Mucosa of descending colon (tissue), 3 donors: ENCODE results near the gene HBP1. TPM values are rescaled to one million over a fixed set of nuclear protein-coding genes. Genes with fewer than 3 reads are reported as not detected.

Source experiments
- ATAC-seq: fragments of 200-7000 bp; cut with Tn5 transposase; one replicate; pipeline ENCODE4 v1.9.1; 2020; ENCODE audit warnings: mild to moderate bottlenecking, moderate library complexity
- DNase-seq, 3 donors: peaks; one replicate each; pipeline ENCODE4 v3.0.0-alpha.2; 2020
- H3K36me3 ChIP-seq: fragments of 200-600 bp; one replicate; pipeline ENCODE4 v1.8.0; 2021; ENCODE audit warnings: low read depth, mild to moderate bottlenecking
- H3K4me1 ChIP-seq: fragments of 200-600 bp; one replicate; pipeline ENCODE4 v1.8.0; 2021; ENCODE audit warnings: low read depth, mild to moderate bottlenecking
- H3K4me3 ChIP-seq: fragments of 200-600 bp; one replicate; pipeline ENCODE4 v1.8.0; 2021; ENCODE audit warnings: mild to moderate bottlenecking
- H3K9me3 ChIP-seq: fragments of 200-600 bp; one replicate; pipeline ENCODE4 v1.8.0; 2021; ENCODE audit warnings: mild to moderate bottlenecking
- CTCF ChIP-seq: fragments of 200-600 bp; IDR thresholded peaks from one replicate; pipeline ENCODE4 v1.8.0; 2022; ENCODE audit warnings: antibody characterized with exemption, mild to moderate bottlenecking
- intact Hi-C, 2 donors: fragments of 100-400 bp; cut with DNase I in 1 of 2; cut with micrococcal nuclease in 1 of 2; formaldehyde crosslinking; loops; one replicate each; pipeline versions ENCODE4 v1.11.0 to v1.11.1; 2022; cut with DNase I, micrococcal nuclease
- total RNA-seq, 3 donors: library from RNA; stranded (reverse); fragmentation: NEBNext Ultra II Directional in 2 of 3; extraction: Animal tissue kit (Norgen Biotek cat#: 25700) in 2 of 3; gene quantifications; one replicate each; pipeline versions ENCODE4 v1.2.1 to v1.2.4, GENCODE V29; 2021 to 2023
- donor health status: DM: no; HTN: no; CAD: no; lungs with moderate emphysema.
- donor health status: DM: no; HTN: no; CAD: no.
- donor health status: DM: no; HTN: yes; CAD: no.

The HBP1 gene
- total RNA-seq, 3 donors from 2014 or later = 41.2 to 81.5 (median 71.4) TPM

GRCh38 chr7:107196834-107197610, 28.2 kb downstream of the HBP1 start:
- no peak overlapping the region for H3K4me3 ChIP-seq
- peaks cover 9% of the 10 kb centered on the region for H3K36me3 ChIP-seq
- no peak for DNase-seq
- no peaks in the 10 kb centered on the region for H3K4me1 ChIP-seq
- no peak for ATAC-seq
- TF ChIP-seq CTCF = no peak
- intact Hi-C loops = no loop called here
- no peaks in the 10 kb centered on the region for H3K9me3 ChIP-seq

- intact Hi-C loops = no loop called here
- peak in 2 of 3 donors; percentile 55 to 60 for DNase-seq
- no peak overlapping the region for H3K4me3 ChIP-seq
- no peaks in the 10 kb centered on the region for H3K36me3 ChIP-seq
- ATAC-seq = peak; percentile 89
- H3K9me3 ChIP-seq = no peaks in the 10 kb centered on the region
- no peaks in the 10 kb centered on the region for H3K4me1 ChIP-seq
- no peak for TF ChIP-seq CTCF
Observed at GRCh38 chr7:107201795-107202450, 33.1 kb downstream of the HBP1 start.

GRCh38 chr7:107203607-107204006, 34.8 kb downstream of the HBP1 start:
- H3K36me3 ChIP-seq = no peaks in the 10 kb centered on the region
- no peak for ATAC-seq
- H3K9me3 ChIP-seq = no peaks in the 10 kb centered on the region
- no peak overlapping the region for H3K4me3 ChIP-seq
- intact Hi-C loops = no loop called here
- TF ChIP-seq CTCF = no peak
- DNase-seq = no peak
- H3K4me1 ChIP-seq = no peaks in the 10 kb centered on the region

GRCh38 chr7:107206136-107206535, 37.3 kb downstream of the HBP1 start:
- ATAC-seq (no peak), DNase-seq (no peak)
- no peaks in the 10 kb centered on the region for H3K36me3 ChIP-seq
- TF ChIP-seq CTCF = no peak
- H3K4me1 ChIP-seq = no peaks in the 10 kb centered on the region
- intact Hi-C loops = no loop called here
- H3K9me3 ChIP-seq = no peaks in the 10 kb centered on the region
- H3K4me3 ChIP-seq = no peak overlapping the region

- no peaks in the 10 kb centered on the region for H3K9me3 ChIP-seq
- no peak for ATAC-seq
- intact Hi-C loops = no loop called here
- no peaks in the 10 kb centered on the region for H3K36me3 ChIP-seq
- DNase-seq = no peak
- H3K4me3 ChIP-seq = no peak overlapping the region
- TF ChIP-seq CTCF = no peak
- no peaks in the 10 kb centered on the region for H3K4me1 ChIP-seq
Observed at GRCh38 chr7:107206706-107207105, 37.9 kb downstream of the HBP1 start.
